Measurements from ENCODE around the gene HYAL2.
A peak's percentile ranks its signal among the peaks of the same experiment; 100 is the strongest.

The HYAL2 gene

DNA sequence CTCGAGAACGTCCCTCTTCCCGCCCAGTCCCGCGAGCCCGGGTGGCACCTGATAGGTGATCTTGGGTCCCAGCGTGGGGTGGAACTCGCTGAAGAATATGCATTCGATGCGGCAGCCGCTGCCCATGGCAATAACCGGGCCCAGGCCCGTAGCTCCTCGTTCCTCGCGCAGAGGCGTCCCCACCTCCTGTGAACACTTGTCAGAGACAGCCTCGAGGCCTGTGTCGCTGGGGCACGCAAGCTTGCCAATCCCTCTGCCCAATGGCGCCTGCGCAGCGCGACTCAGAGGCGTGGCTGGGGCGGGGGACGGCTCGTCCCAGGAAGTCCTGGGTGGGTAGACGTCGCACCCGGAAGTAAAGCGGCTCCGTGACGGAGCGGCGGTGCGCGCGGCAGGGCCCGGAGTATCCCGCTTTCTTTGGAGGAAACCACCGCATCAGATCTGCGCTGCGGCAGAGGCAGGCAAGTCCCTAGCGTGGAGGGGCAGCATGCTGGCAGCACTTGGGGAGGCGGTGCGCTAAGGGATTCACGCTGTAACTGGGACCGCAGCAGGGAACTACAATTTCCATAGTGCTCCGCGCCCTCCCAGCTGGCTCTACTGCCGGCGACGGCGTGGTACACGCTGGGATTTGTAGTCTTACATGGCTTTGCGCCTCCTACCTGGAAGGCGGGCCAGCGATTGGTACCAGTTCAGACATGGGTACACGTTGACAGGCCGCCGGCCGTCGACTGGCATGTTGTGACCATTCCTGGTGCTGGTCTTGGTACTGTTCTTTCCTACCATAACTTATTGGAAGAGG lies 28.2 kb upstream of the HYAL2 start, which contains the start of the genes CYB561D2 and NPRL2:
TSS of gene CYB561D2 (plus strand) at position 336 of the 796 bp plus-strand sequence. CDS start 572 bp downstream, outside the sequence.
TSS of gene NPRL2 (minus strand) at position 249 of the 796 bp plus-strand sequence. CDS start at position 126, 123 bp downstream.
- peak; percentile 85 to 90 for DNase-seq

GRCh38 chr3:50350213-50350526 lies 27.6 kb upstream of the HYAL2 start:
- DNase-seq, result no peak

DNA sequence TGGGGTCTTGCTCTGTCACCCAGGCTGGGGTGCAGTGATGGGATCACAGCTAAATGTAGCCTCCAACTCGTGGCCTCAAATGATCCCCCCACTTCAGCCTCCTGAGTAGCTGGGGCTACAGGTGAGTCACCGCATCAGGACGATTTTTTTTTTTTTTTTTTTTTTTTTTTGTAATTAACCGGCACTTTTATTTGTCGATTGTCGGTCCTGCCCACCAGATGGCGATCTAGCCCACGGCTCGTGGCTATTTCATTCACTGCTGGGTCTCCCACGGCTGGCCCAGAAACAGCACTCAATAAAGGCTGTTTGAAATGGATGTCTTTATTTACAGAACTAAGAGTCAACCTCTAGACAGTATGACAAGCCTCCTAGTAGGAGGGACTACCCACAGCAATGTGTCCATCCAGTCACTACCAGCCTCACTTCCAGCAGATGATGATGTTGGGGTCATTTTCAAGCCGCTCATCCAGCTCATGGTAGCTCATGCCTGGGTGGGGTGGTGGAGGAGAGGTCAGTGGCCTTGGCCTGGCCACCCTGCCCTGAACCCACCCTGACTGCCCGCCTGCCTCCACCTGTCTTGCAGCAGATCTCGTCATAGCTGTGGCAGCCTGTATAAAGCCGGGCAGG lies 24.8 kb upstream of the HYAL2 start:
- DNase-seq, result peak; percentile 49 to 55

DNA sequence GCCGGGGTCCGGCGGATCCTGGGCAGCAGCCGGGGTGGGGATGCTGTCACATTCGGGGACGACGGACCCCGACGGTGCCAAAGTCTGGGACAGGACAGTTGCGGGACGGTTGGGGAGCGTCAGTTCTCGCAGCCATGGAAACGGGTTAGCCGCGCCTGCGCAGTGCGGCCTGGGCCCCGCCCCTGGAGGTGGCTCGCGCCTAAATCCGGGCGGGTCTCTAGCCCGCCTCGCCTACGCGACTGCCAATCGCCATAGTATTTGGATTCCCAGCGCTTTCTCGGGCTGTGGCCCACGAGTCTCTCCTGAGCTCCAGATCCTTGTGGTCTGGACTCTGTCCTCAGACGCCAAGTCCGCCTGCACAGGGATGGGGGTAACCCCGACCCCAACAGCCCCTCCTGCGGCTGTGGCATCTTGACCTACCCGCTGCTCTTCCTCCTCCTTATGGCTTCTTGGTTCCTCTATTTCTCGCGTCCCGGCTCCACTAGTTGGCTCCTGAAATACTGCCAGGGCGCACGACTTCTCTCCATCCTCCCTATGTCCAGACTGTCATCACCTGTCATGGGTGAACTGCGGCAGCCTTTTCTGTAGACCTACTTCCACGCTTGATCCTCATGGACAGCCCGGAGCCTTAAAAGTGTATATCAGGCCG lies 23.2 kb upstream of the HYAL2 start, which contains the start of gene ZMYND10:
TSS of gene ZMYND10 (minus strand) at position 147 of the 649 bp plus-strand sequence. CDS start 153 bp downstream, outside the sequence.
- DNase-seq, result no peak

GRCh38 chr3:50345008-50345407 lies 22.5 kb upstream of the HYAL2 start:
- no peak for DNase-seq

DNA sequence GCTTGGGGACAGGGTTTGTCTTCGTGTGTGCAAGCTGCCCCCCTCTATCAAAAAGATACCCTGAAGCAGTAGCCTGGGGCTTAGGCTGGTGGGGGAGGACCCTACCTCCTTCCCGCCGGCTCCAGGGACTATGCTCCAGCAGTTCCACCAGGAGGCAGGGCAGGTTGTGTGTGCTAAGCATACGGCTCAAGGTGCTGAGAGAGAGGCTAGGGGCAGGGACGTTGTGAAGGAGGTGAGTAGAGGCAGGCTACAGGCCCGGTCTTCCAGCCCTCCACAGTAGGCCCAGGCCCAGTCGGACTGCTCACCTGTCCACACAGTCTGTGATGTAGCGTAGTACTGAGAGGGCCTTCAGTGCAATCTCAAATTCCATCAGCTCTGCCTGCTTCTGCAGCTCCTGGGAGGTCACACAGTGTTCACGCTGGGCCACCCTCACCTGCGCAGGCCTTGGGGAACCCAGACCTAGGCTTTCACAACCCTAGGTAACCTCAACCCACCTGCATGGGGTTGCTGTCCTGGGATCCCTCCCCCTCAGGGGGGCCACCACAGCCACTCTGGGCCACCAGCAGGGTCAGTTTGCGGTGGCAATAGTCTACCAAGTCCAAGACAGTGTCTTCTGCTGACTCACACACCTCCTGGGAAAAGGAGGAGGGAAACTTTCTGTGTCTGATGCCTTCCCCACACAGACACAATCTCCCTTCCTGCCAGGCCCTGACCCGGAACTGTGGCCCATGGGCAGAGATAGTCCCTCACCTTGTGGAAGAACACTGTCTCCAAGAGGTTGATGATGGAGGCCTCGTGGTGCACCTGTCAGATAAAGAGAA lies 20.5 kb upstream of the HYAL2 start:
- peak in 1 of 2 experiments; percentile 14 for DNase-seq

DNA sequence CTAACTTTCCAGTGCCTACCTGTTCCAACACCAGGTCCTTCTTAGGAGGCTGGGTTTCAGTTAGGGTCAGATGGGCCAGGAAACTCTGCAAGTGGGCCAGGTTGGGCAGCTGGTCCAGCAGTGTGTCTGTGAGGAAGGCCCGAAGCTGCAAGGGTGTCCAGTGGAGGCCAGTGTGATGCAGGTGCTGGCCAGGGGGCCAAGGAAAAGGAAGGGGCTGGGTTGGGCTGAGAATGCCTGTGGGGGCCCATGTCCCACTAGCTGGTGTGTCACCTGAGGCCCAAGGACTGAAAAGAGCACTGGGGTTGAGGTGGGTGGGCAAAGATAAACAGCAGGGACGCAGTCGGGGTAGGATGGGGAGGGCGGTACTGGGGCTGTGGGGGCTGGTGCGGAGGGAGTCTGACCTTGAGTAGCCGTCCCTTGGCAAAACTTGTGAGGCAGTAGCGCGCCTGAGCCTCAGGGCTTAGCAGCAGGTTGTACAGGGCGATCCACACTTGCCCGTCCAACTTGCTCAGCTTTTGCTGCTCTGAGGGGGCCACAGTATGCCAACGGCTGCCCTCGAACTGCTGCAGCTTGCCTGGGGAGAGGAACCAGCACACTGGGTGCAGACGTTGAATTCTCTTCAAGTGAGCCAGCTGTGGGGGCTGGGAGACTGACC lies 19.6 kb upstream of the HYAL2 start:
- no peak for DNase-seq

- DNase-seq, result no peak
Observed at GRCh38 chr3:50341537-50341936, 19.0 kb upstream of the HYAL2 start.

- peak; percentile 64 to 93 for DNase-seq
Observed at GRCh38 chr3:50340448-50341329, 18.1 kb upstream of the HYAL2 start, which contains the start of gene RASSF1. Gene RASSF1, minus strand, starts transcription at chr3:50340836. Its CDS starts 31 bp downstream, at chr3:50340805.

DNA sequence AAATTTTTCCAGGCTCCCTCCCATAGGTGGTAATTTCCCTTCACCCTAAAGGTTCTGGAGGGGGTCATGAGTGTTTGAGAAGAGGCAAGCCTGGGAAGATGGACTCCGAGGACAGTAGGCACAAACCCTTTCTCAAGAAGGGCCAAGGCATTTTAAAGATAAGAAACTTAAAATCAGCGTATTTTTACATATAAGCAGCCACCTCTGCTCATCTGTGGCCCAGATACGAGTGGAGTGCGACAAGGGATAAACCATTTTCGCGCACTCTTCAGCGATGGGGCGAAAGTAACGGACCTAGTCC lies 17.6 kb upstream of the HYAL2 start:
- no peak for DNase-seq

DNA sequence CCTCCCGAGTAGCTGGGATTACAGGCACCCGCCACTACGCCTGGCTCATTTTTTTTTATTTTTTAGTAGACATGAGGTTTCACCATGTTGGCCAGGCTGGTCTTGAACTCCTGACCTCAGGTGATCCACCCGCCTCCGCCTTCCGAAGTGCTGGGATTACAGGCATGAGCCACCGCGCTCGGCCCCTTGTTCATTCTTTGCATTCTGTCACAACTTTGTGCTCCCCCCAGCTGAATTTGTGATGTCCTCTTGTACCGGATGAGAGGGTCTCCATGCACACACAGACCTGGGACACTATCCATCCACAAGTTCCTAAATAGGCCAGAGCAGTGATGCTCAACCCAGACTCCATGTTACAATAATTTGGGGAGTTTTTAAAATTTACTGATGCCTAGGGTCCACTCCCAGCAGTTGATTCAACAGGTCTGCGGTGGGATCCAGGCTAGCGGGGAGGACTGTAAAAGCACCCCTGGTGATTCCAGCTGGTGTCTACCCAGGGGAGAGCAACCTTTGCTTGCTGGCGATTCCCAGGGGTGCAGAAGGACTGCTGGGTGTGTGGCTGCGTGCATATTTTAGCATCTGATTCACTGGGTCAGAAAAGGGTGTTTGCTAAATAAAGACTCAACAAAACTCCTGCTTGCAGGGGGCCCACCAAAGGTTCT lies 17.1 kb upstream of the HYAL2 start:
- DNase-seq, result no peak

DNA sequence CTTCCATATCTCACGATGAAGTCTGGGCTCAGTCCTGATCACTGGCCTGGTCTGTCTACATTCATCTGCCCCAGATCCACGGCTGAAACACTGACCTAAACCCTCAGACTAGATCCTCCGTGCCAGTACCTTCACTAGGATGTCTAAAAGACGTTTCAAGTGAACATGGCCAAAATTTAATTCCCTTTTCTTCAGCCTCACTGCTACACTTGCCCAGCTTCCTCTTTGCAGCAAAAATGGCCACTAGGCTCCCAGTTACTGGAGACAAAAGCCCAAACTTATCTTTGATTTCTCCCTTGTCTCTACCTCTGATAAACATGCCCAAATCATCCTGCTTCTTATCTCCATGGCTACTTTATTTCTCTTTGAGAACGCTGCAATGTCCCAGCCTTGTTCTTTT lies 16.4 kb upstream of the HYAL2 start:
- peak; percentile 53 to 67 for DNase-seq

DNA sequence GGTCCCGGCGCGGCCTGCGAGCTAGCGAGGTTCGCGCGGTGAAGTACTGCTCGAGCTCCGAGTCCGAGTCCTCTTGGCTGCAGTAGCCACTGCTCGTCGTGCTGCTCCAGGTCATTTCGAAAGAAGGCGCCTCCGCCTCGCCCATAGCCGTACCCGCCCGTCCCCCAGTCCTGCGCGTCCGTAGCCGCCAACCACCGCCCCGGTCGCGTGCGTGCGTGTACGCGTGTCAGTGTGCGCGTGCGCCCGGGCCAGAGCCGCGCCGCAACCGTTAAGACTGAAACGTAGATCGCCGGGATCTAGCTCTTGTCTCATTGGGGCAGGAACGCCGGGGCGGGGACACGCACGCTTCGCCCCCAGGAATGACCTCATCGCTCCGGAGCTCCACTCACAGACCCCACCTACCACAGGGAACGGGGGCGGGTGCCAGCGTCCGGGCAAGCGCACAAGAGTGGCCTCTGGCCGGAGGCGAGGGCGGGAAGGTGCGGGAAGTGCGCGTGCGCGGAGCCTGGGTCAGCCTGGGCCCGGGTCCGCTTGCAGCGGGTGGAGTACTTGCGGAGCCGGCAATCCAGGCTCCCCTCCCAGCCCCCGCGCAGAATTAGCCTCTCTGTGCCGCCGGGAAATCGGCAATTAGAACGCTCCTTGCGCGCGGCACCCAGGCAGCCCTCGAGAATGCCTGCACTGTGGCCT lies 14.8 kb upstream of the HYAL2 start:
- peak; percentile 98 to 99 for DNase-seq

DNA sequence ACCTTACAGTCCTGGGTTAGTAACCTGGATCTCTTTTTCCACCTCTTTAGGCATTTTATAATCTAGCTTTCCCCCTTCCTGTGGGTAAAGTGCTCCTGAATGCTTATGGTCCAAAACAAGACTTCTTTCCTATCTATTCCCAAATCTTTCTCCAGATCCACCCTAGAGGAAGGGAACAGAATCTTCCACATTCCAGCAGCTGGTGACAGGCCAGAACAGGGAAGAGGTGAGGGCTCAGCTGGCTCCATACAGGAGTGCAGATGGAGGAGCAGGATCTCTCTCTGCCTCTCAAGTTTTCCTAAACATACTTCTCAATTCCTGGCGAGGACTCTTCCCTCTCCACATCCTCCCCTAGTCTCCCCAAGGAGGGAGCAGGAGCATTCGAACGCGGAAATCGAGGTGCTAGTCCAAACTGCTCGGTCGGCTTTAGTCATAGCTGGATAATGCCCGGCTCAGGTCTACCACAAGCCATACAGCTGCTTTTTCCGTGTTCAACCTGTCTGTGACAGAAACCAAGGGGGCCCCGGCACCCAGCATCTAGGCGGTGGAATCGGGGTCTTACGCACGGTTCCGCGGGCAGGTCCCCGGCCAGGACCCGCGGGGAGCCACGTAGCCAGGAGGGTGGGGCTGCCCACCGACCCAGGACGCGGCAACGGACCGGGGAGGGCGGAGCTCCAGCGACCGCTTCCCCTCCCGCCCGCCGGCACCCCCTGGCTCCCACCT lies 14.1 kb upstream of the HYAL2 start:
- DNase-seq, result no peak

DNA sequence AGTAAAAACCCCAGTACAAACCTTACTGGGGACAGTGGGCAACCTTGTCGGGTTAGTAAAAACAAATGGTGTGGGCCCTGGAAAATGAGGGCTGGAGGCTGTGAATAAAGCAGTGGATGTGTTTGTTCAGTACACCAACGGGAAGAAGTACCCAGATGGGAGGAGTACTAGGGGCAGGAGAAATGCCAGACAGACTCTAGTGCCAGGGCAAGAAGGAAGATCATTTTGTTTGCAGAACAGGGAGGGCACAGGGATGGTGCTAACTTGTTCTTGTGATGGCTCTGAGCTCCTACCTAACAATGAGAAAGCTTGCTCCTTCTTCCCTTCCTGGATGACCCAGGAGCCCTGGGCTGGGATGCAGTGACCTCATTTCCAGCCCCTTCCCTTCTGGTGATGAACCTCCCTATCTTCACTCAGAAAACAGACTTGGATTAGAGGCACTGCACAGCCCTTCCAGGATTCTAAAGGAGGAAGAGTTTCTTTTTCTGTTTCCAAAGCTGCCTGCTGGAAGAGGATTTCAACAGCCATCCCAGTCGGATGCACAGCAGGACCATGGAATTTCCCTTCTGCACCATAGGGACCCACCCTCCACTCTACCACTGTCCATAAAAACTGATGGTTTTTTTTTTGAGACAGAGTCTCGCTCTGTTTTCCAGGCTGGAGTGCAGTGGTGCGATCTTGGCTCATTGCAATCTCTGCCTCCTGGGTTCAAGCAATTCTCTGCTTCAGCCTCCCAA lies 12.0 kb upstream of the HYAL2 start:
- no peak for DNase-seq

DNA sequence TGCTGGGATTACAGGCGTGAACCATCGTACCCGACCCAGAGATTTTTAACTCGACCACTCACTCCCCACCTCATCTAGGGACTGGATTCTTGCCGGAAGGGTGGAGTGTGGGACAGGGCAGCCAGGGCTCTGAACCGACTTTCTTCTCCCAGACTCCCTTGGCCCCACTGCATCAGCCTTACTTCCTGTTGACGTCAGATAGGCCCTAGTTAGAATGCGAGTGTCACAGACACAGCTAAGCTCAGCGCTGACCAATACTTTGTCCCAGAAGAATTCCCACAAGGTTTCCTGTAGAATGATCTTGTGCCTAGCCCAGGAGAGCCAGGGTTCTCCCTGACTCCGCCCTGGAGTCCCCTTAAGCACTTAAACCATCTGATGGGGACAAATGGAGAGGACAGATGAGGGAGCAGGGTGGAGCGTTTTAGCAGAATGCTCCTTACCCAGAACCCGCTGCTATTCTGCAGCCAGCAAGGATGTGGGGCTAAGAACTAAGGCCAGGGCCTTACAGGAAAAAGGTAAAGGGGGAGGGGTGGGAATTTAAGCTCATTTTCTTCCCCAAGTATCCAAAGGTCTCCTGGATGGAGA lies 11.3 kb upstream of the HYAL2 start:
- DNase-seq, result no peak

DNA sequence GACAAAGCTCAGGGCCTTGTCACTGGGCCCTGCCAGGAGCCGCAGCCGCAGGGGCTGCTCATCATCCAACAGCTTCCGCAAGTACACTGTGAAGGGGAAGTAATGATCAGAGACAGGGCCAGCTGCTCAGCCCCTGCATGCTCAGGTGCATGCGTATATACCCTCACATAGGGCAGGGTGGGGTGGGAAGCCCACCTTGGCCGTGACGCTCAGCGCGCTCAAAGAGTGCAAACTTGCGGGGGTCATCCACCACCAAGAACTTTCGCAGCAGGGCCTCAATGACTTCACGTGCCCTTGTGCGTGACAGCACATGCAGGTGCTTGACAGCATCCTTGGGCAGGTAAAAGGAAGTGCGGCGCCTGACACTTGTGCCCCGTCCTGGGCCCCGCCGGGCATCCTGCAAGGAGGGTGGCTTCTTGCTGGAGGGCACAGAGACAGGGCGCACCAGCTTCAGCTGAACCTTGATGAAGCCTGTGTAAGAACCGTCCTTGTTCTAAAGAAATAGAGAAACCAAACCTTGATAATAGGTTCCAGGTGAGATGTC lies 8.9 kb upstream of the HYAL2 start:
- DNase-seq, result no peak

- DNase-seq, result no peak
Observed at GRCh38 chr3:50330330-50330729, 7.8 kb upstream of the HYAL2 start.

All from Kasumi-1 (cell line).